HepG2 (cell line): Measurements from ENCODE around the gene GART. TPM values are rescaled to one million over a fixed set of nuclear protein-coding genes. Genes with fewer than 3 reads are reported as not detected.

Experiments
- ATAC-seq: fragments of 200-7000 bp; cut with Tn5 transposase; 3 replicates; pipeline ENCODE4 v1.9.1; 2020; ENCODE audit warnings: mild to moderate bottlenecking, moderate library complexity
- BruUV-seq: library from RNA; stranded (reverse); fragments of 400-500 nt; replicated peaks from 2 replicates; lab custom pipeline; 2021; lab: Mats Ljungman, UMichigan
- CTCF ChIA-PET: fragments of 300-600 bp; formaldehyde crosslinking; extraction: SDS; loops from one replicate; lab custom pipeline; 2021; ENCODE audit warnings: low total read pairs, inconsistent platforms, low intra/inter-chr PET ratio; lab: Yijun Ruan, JAX
- POLR2A ChIA-PET: fragments of 350-600 bp; sonication (Branson Sonifier 250); formaldehyde crosslinking; loops from one replicate; lab custom pipeline; 2020; ENCODE audit warnings: antibody characterized with exemption, inconsistent platforms; lab: Yijun Ruan, JAX
- DNase-seq: peaks from one replicate; pipeline ENCODE4 v3.0.0-alpha.2; 2015; ENCODE audit warnings: low spot score
- FAIRE-seq: peaks from 3 replicates; lab custom pipeline; 2011; peaks lifted over from hg19 to GRCh38; lab: Jason Lieb, UNC
- H2AFZ ChIP-seq: one replicate; pipeline ENCODE4 v1.6.1; 2011; ENCODE audit warnings: low read length, inconsistent platforms
- H3K27ac ChIP-seq: fragments of 300-600 bp; 3 replicates; pipeline ENCODE4 v1.8.0; 2011; ENCODE audit warnings: mixed run types, mild to moderate bottlenecking, mixed read lengths, low read length, inconsistent platforms; ENCODE audit not compliant: insufficient read depth; ENCODE audit errors: extremely low read length
- H3K27me3 ChIP-seq, 2 experiments: fragments of 200-600 bp in 1 of 2; 2 replicates in 1 of 2; 3 replicates in 1 of 2; pipeline versions ENCODE4 v1.6.0 to v1.8.0; 2011; ENCODE audit warnings: low read length in 2 of 2, mild to moderate bottlenecking in 2 of 2, moderate library complexity in 2 of 2, inconsistent platforms in 1 of 2; ENCODE audit not compliant: insufficient read depth in 2 of 2, control insufficient read depth in 1 of 2
- H3K36me3 ChIP-seq, 2 experiments: fragments of 200-600 bp in 1 of 2; replicated peaks in 1 of 2; 2 replicates in 1 of 2; 3 replicates in 1 of 2; pipeline versions ENCODE4 v1.5.1 to v1.8.0; 2011; ENCODE audit warnings: low read length in 2 of 2, inconsistent platforms in 1 of 2; ENCODE audit not compliant: insufficient read depth in 2 of 2, control insufficient read depth in 1 of 2
- H3K4me1 ChIP-seq: 2 replicates; pipeline ENCODE4 v1.5.1; 2012; ENCODE audit warnings: low read length, inconsistent platforms; ENCODE audit not compliant: insufficient read depth
- H3K4me2 ChIP-seq: 2 replicates; pipeline ENCODE4 v1.6.0; 2011; ENCODE audit warnings: low read depth, low read length, inconsistent platforms
- H3K4me3 ChIP-seq, 3 experiments: fragments of 200-600 bp in 1 of 3; sonication (generic), shearing (Covaris generic) in 1 of 3; replicated peaks in 1 of 3; 2 replicates each; pipeline ENCODE4 v1.5.1; 2011 to 2016; ENCODE audit warnings: low read length in 3 of 3, inconsistent platforms in 2 of 3, low read depth in 2 of 3, mild to moderate bottlenecking in 2 of 3, control low read depth in 1 of 3, mixed read lengths in 1 of 3; ENCODE audit not compliant: insufficient read depth in 1 of 3
- H3K79me2 ChIP-seq: one replicate; pipeline ENCODE4 v1.6.1; 2011; ENCODE audit warnings: low read length, inconsistent platforms; ENCODE audit not compliant: insufficient read depth
- H3K9ac ChIP-seq: 2 replicates; pipeline ENCODE4 v1.6.0; 2011; ENCODE audit warnings: mild to moderate bottlenecking, low read depth, low read length, inconsistent platforms; ENCODE audit not compliant: insufficient read depth
- H3K9me3 ChIP-seq: 2 replicates; pipeline ENCODE4 v1.5.1; 2012; ENCODE audit warnings: mild to moderate bottlenecking, low read length
- H4K20me1 ChIP-seq: 2 replicates; pipeline ENCODE4 v1.6.0; 2011; ENCODE audit warnings: inconsistent platforms, mild to moderate bottlenecking, low read length, moderate library complexity; ENCODE audit not compliant: insufficient read depth
- SRF ChIP-seq: IDR thresholded peaks from 2 replicates; pipeline ENCODE4 v1.6.1; 2011; ENCODE audit warnings: mild to moderate bottlenecking, low read depth, low read length, moderate library complexity
- ZNF121 ChIP-seq: sonication (generic); formaldehyde crosslinking; IDR thresholded peaks from 2 replicates; pipeline ENCODE4 v1.5.0; 2020; ENCODE audit warnings: mild to moderate bottlenecking, missing genetic modification reagents
- ZNF264 ChIP-seq: sonication (generic); formaldehyde crosslinking; IDR thresholded peaks from 2 replicates; pipeline ENCODE4 v1.4.0; 2020; ENCODE audit warnings: missing genetic modification reagents
- ZNF296 ChIP-seq: sonication (generic); formaldehyde crosslinking; conservative IDR thresholded peaks from 2 replicates; pipeline ENCODE4 v1.5.0; 2020; ENCODE audit warnings: mild to moderate bottlenecking, missing genetic modification reagents
- ZNF652 ChIP-seq: IDR thresholded peaks from 2 replicates; pipeline ENCODE4 v1.6.1; 2016; ENCODE audit warnings: low read depth, borderline replicate concordance
- WGBS: methylation state at CpG from one replicate; pipeline ENCODE4 v1.1.6; 2017; ENCODE audit warnings: low lambda C conversion rate; 5-methylcytosine and 5-hydroxymethylcytosine counted together
- in situ Hi-C: cut with HindIII; loops from 2 replicates; pipeline ENCODE4 v1.10.0; 2017; ENCODE audit warnings: low pct_unique_long_range_greater_than_20kb; ENCODE audit not compliant: extremely low pct_ligation_motif_present
- intact Hi-C: fragments of 100-400 bp; cut with micrococcal nuclease; formaldehyde crosslinking; loops from one replicate; pipeline ENCODE4 v1.10.0; 2022; ENCODE audit not compliant: unreplicated experiment
- polyA plus RNA-seq, 8 experiments: library from polyadenylated mRNA; depleted of rRNA in 3 of 8; stranded (reverse) in 7 of 8; unstranded in 1 of 8; fragments of >200 nt; fragmentation: Illumina TruSeq in 4 of 8; extraction: Trizol in 4 of 8; gene quantifications; 2 replicates each; pipeline versions ENCODE4 v1.2.1 to v1.2.3, GENCODE V29; 2011 to 2016; ENCODE audit warnings: low read depth in 4 of 8, missing spikeins in 1 of 8, mixed read lengths in 1 of 8; ENCODE audit not compliant: insufficient read depth in 1 of 8
- total RNA-seq, 5 experiments: library from RNA; depleted of rRNA; stranded (reverse); fragments of >200 nt; fragmentation: Illumina TruSeq; extraction: Trizol; gene quantifications; 2 replicates each; pipeline ENCODE4 v1.2.3, GENCODE V29; 2016; ENCODE audit warnings: low read depth in 1 of 5

Gene GART
- total and polyA plus RNA-seq, 2 of the 13 experiments (the other 11 are each of a cell fraction or from before 2014, with no cell fraction given), result 17.9 to 109 TPM

DNA sequence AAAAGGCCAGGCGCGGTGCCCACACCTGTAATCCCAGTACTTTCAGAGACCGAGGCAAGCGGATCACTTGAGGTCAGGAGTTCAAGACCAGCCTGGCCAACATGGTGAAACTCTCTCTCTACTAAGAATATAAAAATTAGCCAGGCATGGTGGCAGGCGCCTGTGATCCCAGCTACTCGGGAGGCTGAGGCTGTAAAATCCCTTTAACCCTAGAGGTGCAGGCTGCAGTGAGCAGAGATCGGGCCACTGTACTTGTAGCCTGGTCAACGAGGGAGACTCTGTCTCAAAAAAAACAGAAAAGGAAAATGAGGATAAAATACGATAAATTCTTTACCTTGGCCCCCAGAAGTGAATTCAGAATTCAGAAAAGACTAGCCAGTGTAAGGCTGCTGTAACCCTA is 63.7 kb downstream of the GART start:
- Histone ChIP-seq H2AFZ (no peak overlapping the region), H4K20me1 (no peaks in the 10 kb centered on the region), H3K4me2 (peak overlapping the region; percentile 75), H3K4me1 (peaks cover 16% of the 10 kb centered on the region), H3K79me2 (peaks cover 14% of the 10 kb centered on the region), H3K9ac (peak overlapping the region; percentile 86), H3K36me3 (no peaks in the 10 kb centered on the region), H3K4me3 (peak overlapping the region; percentile 72 to 91 (median 85)), H3K27ac (peak overlapping the region; percentile 92), H3K27me3 (no peaks in the 10 kb centered on the region; a peak in 1 of 5 replicates), H3K9me3 (no peaks in the 10 kb centered on the region)
- in situ Hi-C loops (no loop called here), intact Hi-C loops (no loop called here)
- no peak for TF ChIP-seq SRF
- TF ChIP-seq ZNF264 (CRISPR knock-in tag), result no peak
- TF ChIP-seq ZNF652, result peak; percentile 57; the same call in 1 of the 2 replicates
- ATAC-seq, result no peak
- WGBS, result 51% methylated on average over 9 of the region's 9 CpGs
- no peak for DNase-seq
- CTCF ChIA-PET, result no interaction called here
- POLR2A ChIA-PET, result no interaction called here
- no TSS peak for BruUV-seq
- FAIRE-seq, result no peak

DNA sequence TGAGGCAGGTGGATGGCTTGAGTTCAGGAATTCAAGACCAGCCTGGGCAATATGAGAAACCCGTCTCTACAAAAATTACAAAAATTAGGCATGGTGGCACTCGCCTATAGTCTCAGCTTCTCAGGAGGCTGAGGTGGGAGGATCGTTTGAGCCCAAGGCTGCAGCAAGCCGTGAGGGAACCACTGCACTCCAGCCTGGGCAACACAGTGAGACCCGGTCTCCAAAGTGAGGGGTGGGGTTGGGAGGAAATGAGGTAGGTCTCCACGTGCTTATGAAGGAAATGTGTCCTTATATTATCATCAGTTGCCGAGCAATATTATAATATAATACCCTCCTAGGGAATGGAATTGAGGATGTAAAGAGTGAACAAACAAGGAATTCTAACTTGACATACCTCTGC is 64.9 kb downstream of the GART start:
- Histone ChIP-seq H3K9me3 (no peaks in the 10 kb centered on the region), H3K9ac (no peak overlapping the region), H3K79me2 (peaks cover 19% of the 10 kb centered on the region), H4K20me1 (no peaks in the 10 kb centered on the region), H3K4me1 (peaks cover 16% of the 10 kb centered on the region), H3K36me3 (no peaks in the 10 kb centered on the region), H3K4me3 (no peak overlapping the region), H2AFZ (no peak overlapping the region), H3K27ac (no peak overlapping the region), H3K4me2 (no peak overlapping the region), H3K27me3 (no peaks in the 10 kb centered on the region; a peak in 1 of 5 replicates)
- FAIRE-seq (no peak), DNase-seq (no peak), ATAC-seq (no peak)
- TF ChIP-seq ZNF296 (no peak), ZNF121 (CRISPR knock-in tag) (peak; percentile 53; the same call in 1 of the 2 replicates)
- ChIA-PET CTCF (no interaction called here), POLR2A (no interaction called here)
- in situ Hi-C loops (no loop called here), intact Hi-C loops (no loop called here)
- no TSS peak for BruUV-seq
- 95% methylated on average over 7 of the region's 7 CpGs for WGBS
